ENCODE measurements around the gene CDH4. TPM values are rescaled to one million over a fixed set of nuclear protein-coding genes. Genes with fewer than 3 reads are reported as not detected.

The CDH4 gene
- total and polyA plus RNA-seq, 2 of the 8 experiments (the other 6 are each of a cell fraction or from before 2014, with no cell fraction given) = 4.3 to 7.9 TPM

DNA sequence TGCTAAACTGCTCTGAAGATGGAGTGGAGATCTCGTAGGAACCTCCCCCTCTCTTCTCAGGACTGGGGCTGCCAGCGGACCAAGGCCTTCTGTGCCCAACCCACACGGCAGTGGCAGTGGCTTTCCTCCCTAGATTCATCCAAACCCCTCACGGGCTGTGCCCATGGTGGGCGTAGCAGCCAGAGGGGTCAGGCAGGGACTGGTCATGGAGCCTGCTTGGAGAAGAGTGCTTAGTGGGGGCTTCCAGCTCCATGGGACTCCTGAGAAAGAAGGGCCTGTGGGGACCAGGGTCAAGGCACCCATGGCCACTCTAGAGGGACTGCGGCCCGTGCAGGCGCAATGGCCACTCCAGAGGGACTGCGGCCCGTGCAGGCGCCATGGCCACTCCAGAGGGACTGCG lies 727.0 kb downstream of the CDH4 start:
- Histone ChIP-seq H3K4me3 (ENCODE audit: extremely low read depth in 1 of 4, insufficient read depth in 2 of 4, low read depth in 3 of 4, low read length in 4 of 4) (no peak overlapping the region), H2BK20ac (ENCODE audit: low read length) (no peak overlapping the region), H4K8ac (ENCODE audit: extremely low read depth, insufficient read depth, low read length) (no peak overlapping the region), H4K5ac (ENCODE audit: insufficient read length, low read depth, low read length) (no peak overlapping the region), H3K27ac (ENCODE audit: low read depth, low read length) (no peak overlapping the region; the same call in 1 of the 2 replicates), H3K56ac (replicated peaks; ENCODE audit: insufficient read length, low read depth, low read length) (no peak overlapping the region), H3K79me1 (ENCODE audit: low read depth, low read length) (peaks cover 3% of the 10 kb centered on the region; the same call in 1 of the 2 replicates), H3K79me2 (ENCODE audit: control insufficient read depth in 1 of 2, insufficient read depth in 2 of 2, low read length in 2 of 2) (no peaks in the 10 kb centered on the region; a peak in 1 of 4 replicates), H3K4me1 (replicated peaks in 1 of 4; ENCODE audit: control insufficient read depth in 3 of 4, insufficient read depth in 4 of 4, low read length in 3 of 4) (no peaks in the 10 kb centered on the region; a peak in 2 of 7 replicates), H3K23me2 (ENCODE audit: low read depth, low read length) (peaks cover 8% of the 10 kb centered on the region; the same call in 1 of the 2 replicates), H3K9ac (replicated peaks in 1 of 4; ENCODE audit: extremely low read depth in 1 of 4, low read depth in 3 of 4, low read length in 3 of 4) (no peak overlapping the region), H3K4ac (replicated peaks; ENCODE audit: insufficient read length, low read depth, low read length) (no peak overlapping the region), H3K18ac (ENCODE audit: extremely low read depth, low read length) (no peak overlapping the region), H3K4me2 (ENCODE audit: insufficient read depth in 1 of 2, low read depth in 2 of 2, low read length in 2 of 2) (no peak overlapping the region), H2AK5ac (ENCODE audit: low read depth, low read length) (no peak overlapping the region), H4K20me1 (replicated peaks in 1 of 2; ENCODE audit: control insufficient read depth in 1 of 2, insufficient read depth in 2 of 2, low read length in 2 of 2) (peaks cover 6 to 7% of the 10 kb centered on the region in 2 experiments), H2BK120ac (replicated peaks; ENCODE audit: low read depth, low read length) (no peak overlapping the region), H4K91ac (replicated peaks; ENCODE audit: insufficient read length, low read length) (no peak overlapping the region), H3K14ac (ENCODE audit: insufficient read length) (no peak overlapping the region), H2AFZ (ENCODE audit: low read length) (no peak overlapping the region), H2BK12ac (ENCODE audit: low read depth, low read length) (no peak overlapping the region), H3K27me3 (replicated peaks in 1 of 4; ENCODE audit: control insufficient read depth in 3 of 4, extremely low read depth in 1 of 4, insufficient read depth in 3 of 4, low read length in 3 of 4) (no peaks in the 10 kb centered on the region; a peak in 1 of 7 replicates), H3K36me3 (ENCODE audit: control insufficient read depth in 2 of 4, insufficient read depth in 4 of 4, low read length in 3 of 4) (peaks cover 0 to 3% (median 2%) of the 10 kb centered on the region in 4 experiments; a peak in 3 of 8 replicates), H3K9me3 (ENCODE audit: insufficient read depth in 2 of 2, low read depth in 1 of 2, low read length in 1 of 2) (no peaks in the 10 kb centered on the region), H2BK15ac (ENCODE audit: low read length) (no peak overlapping the region), H2BK5ac (ENCODE audit: low read depth, low read length) (no peak overlapping the region), H3K23ac (ENCODE audit: insufficient read length) (no peak overlapping the region)
- WGBS, 2 experiments (ENCODE audit: extremely low coverage in 1 of 2, insufficient coverage in 1 of 2, insufficient read length in 1 of 2, insufficient replicate concordance in 2 of 2, low coverage in 1 of 2, low lambda C conversion rate in 2 of 2, missing lambda C conversion rate in 1 of 2) = 91% methylated on average over 10 of the region's 12 CpGs; no CpG with 5 or more reads in 1 of the 2 experiments
- FAIRE-seq (no peak), DNase-seq (ENCODE audit: low read depth in 1 of 2, low spot score in 2 of 2) (no peak)
- ChIA-PET CTCF (ENCODE audit: partially characterized antibody) (no interaction called here), POLR2A (ENCODE audit: partially characterized antibody) (interaction anchor here (0.7 kb wide), 1 partner anchor 143 kb away, joined by 4 read pairs; no protein-coding TSS in a partner anchor)
- TF ChIP-seq, protein P1, sequence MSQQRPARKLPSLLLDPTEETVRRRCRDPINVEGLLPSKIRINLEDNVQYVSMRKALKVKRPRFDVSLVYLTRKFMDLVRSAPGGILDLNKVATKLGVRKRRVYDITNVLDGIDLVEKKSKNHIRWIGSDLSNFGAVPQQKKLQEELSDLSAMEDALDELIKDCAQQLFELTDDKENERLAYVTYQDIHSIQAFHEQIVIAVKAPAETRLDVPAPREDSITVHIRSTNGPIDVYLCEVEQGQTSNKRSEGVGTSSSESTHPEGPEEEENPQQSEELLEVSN (IDR thresholded peaks at IDR 0.05) = no peak
- TF ChIP-seq BCL11A (IDR thresholded peaks at IDR 0.05; ENCODE audit: low read depth in 2 of 2, low read length in 2 of 2) = no peak
- TF ChIP-seq PHF8 (conservative IDR thresholded peaks at IDR 0.05; ENCODE audit: low read depth, low read length) = no peak
- no peak for TF ChIP-seq CBX8 (IDR thresholded peaks at IDR 0.05; ENCODE audit: borderline replicate concordance, low read depth, low read length)
- no peak for TF ChIP-seq CHD1 (IDR thresholded peaks at IDR 0.05; ENCODE audit: low read depth, low read length)
- TF ChIP-seq SAP30 (IDR thresholded peaks at IDR 0.05; ENCODE audit: insufficient read depth, insufficient replicate concordance, low read length) = no peak
- TF ChIP-seq, protein P2, sequence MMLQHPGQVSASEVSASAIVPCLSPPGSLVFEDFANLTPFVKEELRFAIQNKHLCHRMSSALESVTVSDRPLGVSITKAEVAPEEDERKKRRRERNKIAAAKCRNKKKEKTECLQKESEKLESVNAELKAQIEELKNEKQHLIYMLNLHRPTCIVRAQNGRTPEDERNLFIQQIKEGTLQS (IDR thresholded peaks at IDR 0.05; ENCODE audit: insufficient read depth, low read depth, low read length) = no peak
- TF ChIP-seq CBX5 (IDR thresholded peaks at IDR 0.05; ENCODE audit: low read depth, low read length) = no peak
- no peak for TF ChIP-seq CTBP2 (IDR thresholded peaks at IDR 0.05; ENCODE audit: borderline replicate concordance, insufficient read depth, insufficient read length, low read length)
- no peak for TF ChIP-seq RXRA (IDR thresholded peaks at IDR 0.05; ENCODE audit: insufficient read depth, low read depth, low read length)
- no peak for TF ChIP-seq SP4 (IDR thresholded peaks at IDR 0.05; ENCODE audit: low read length)

All from H1 (cell line).